ENCODE data around the gene IKZF5. TPM values are rescaled to one million over a fixed set of nuclear protein-coding genes. Genes with fewer than 3 reads are reported as not detected.

The IKZF5 gene
- total RNA-seq, 1 donor from 2014 or later = 14.9 TPM

DNA sequence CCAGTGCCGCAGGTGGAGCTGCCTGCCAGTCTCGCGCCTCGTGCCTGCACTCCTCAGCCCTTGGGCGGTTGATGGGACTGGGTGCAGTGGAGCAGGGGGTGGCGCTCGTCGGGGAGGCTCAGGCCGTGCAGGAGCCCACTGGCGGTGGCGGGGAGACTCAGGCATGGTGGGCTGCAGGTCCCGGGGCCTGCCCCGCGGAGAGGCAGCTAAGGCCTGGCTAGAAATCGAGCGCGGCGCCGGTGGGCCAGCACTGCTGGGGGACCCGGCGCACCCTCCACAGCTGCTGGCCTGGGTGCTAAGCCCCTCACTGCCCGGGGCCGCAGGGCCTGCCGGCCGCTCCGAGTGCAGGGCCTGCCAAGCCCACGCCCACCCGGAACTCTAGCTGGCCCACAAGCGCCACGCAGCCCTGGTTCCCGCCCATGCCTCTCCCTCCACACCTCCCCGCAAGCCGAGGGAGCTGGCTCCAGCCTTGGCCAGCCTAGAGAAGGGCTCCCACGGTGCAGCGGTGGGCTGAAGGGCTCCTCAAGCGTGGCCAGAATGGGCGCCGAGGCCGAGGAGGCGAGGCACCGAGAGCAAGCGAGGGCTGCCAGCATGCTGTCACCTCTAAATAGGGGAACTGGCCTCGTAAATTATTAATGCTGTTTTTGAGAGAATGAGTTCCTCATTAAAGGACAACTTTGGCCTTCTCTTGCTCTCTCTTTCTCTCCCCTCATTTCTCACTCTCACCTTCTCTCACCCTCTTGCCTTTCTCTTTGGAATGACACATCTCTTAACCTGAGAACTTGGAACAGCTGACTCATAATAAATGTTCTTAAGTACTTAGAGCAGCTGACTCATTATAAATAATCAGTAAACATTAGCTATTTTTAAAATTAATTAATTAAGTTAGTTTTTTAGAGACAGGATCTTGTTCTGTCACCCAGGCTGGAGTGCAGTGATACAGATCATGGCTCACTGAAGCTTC, 5.1 kb upstream of the IKZF5 start:
- Mint-ChIP-seq H3K4me3 (ENCODE audit: unreplicated experiment) (peak overlapping the region; percentile 3), H3K4me1 (ENCODE audit: unreplicated experiment) (peaks cover 6% of the 10 kb centered on the region), H3K27ac (ENCODE audit: unreplicated experiment) (no peak overlapping the region), H3K36me3 (ENCODE audit: low read depth, unreplicated experiment) (peaks cover 12% of the 10 kb centered on the region), H3K9me3 (ENCODE audit: unreplicated experiment) (no peaks in the 10 kb centered on the region), H3K27me3 (ENCODE audit: unreplicated experiment) (peaks cover 3% of the 10 kb centered on the region)
- TF ChIP-seq CTCF (IDR thresholded peaks at IDR 0.05; ENCODE audit: unreplicated experiment) = no peak
- DNase-seq (ENCODE audit: low spot score) = no peak

GRCh38 chr10:123011987-123012386, 3.4 kb upstream of the IKZF5 start:
- H3K36me3 Mint-ChIP-seq (ENCODE audit: low read depth, unreplicated experiment) = peaks cover 12% of the 10 kb centered on the region
- TF ChIP-seq CTCF (IDR thresholded peaks at IDR 0.05; ENCODE audit: unreplicated experiment) = no peak
- H3K4me1 Mint-ChIP-seq (ENCODE audit: unreplicated experiment) = peaks cover 19% of the 10 kb centered on the region
- H3K27ac Mint-ChIP-seq (ENCODE audit: unreplicated experiment) = no peak overlapping the region
- H3K27me3 Mint-ChIP-seq (ENCODE audit: unreplicated experiment) = peaks cover 8% of the 10 kb centered on the region
- no peaks in the 10 kb centered on the region for H3K9me3 Mint-ChIP-seq (ENCODE audit: unreplicated experiment)
- DNase-seq (ENCODE audit: low spot score) = no peak
- no peak overlapping the region for H3K4me3 Mint-ChIP-seq (ENCODE audit: unreplicated experiment)

DNA sequence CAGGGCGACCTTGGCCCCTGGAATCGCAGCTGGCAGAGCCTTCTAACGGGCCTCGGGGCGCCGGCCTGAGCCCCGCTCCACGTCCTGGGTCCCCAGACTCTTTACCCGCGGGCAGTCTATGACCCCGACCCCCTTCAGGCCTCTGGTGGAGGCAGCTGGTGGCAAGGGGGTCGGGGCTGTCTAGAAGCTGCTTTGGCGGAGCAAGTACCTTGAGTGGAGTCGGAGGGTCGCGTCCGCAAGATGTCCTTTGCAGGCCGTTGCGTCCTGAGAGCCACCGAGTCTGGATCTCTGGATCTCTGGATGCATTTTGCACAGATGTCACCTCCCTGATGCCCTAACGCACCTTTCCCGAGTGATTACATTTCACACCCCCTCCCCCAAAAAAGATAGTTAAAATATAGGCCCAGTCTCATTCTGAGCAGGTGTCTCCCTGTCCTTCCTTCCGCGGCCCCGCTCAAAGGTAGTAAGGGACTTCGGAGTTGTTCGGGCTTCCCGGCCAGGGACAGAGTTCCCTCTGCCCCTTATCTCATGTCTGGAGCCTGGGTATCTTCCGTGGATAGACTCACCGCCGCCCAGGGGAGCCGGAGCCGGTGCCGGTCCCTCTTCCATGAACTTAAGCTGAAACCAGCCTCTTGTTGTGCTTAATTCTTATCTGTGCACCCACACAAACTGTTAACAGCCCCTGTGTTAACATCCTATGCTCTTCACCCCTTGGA, 668 bp upstream of the IKZF5 start:
- H3K36me3 Mint-ChIP-seq (ENCODE audit: low read depth, unreplicated experiment) = peaks cover 12% of the 10 kb centered on the region
- TF ChIP-seq CTCF (IDR thresholded peaks at IDR 0.05; ENCODE audit: unreplicated experiment) = no peak
- H3K9me3 Mint-ChIP-seq (ENCODE audit: unreplicated experiment) = no peaks in the 10 kb centered on the region
- H3K4me1 Mint-ChIP-seq (ENCODE audit: unreplicated experiment) = peaks cover 22% of the 10 kb centered on the region
- H3K4me3 Mint-ChIP-seq (ENCODE audit: unreplicated experiment) = peak overlapping the region; percentile 100
- peak overlapping the region; percentile 41 for H3K27ac Mint-ChIP-seq (ENCODE audit: unreplicated experiment)
- peak; percentile 27 for DNase-seq (ENCODE audit: low spot score)
- peaks cover 8% of the 10 kb centered on the region for H3K27me3 Mint-ChIP-seq (ENCODE audit: unreplicated experiment)

DNA sequence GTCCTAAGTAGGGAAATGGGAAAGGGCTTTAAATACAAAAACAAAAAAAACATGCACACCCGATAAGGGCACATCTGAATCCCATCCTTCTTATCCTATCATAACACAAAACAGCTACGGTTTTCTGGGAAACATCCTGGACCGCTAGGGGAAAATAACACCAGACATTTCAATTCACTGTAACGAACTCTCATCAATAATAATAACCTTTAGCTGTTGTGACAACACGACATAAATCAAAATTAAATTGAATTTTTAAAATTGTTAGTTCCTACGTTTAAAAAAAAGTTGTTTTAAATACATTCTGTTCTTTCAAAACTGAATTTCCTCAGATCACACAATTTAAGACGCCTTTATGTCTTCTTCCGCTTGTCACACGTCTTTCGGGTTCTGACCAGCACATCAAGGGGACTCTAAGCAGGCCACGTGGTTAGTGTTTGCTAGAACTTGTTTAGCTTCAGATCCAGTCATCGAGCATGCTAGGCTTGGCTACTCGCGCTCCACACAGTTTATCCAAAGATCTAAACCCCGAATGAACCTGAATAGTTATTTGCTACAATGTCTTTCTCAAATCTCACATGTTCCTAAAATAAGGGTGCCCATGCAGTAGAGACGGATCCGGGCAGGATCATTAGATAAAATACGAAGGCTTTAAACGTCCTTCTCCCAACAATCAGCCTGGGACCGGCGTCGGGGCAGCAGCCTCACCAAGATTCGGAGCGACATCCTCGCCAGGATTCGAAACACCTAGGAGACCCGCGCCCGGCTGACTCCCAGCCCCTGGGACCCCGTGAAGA, 839 bp downstream of the IKZF5 start:
- Mint-ChIP-seq H3K4me1 (ENCODE audit: unreplicated experiment) (peaks cover 22% of the 10 kb centered on the region), H3K36me3 (ENCODE audit: low read depth, unreplicated experiment) (peaks cover 8% of the 10 kb centered on the region), H3K9me3 (ENCODE audit: unreplicated experiment) (no peaks in the 10 kb centered on the region), H3K27ac (ENCODE audit: unreplicated experiment) (peak overlapping the region; percentile 74), H3K4me3 (ENCODE audit: unreplicated experiment) (peak overlapping the region; percentile 100), H3K27me3 (ENCODE audit: unreplicated experiment) (peaks cover 8% of the 10 kb centered on the region)
- peak; percentile 15 for DNase-seq (ENCODE audit: low spot score)
- no peak for TF ChIP-seq CTCF (IDR thresholded peaks at IDR 0.05; ENCODE audit: unreplicated experiment)
